ENCODE data around the gene CNR1. TPM values are rescaled to one million over a fixed set of nuclear protein-coding genes. Genes with fewer than 3 reads are reported as not detected.

The CNR1 gene
- total RNA-seq, 1 experiment from 2014 or later: not detected

GRCh38 chr6:88115307-88115706 is 50.8 kb downstream of the CNR1 start (continued):
- no peak for TF ChIP-seq REST (IDR thresholded peaks at IDR 0.05; ENCODE audit: low read depth)
- TF ChIP-seq EZH2 (IDR thresholded peaks at IDR 0.05): no peak

- no peak overlapping the region for H3K4me3 ChIP-seq (replicated peaks in 1 of 2; ENCODE audit: low read depth in 1 of 2, low read length in 2 of 2)
- DNase-seq (ENCODE audit: low read depth, low spot score) (no peak), ATAC-seq (no peak)
- ChIA-PET RAD21 (ENCODE audit: low non-redundant PET in 1 of 2, low total read pairs in 2 of 2, uncharacterized antibody in 2 of 2, unreplicated experiment in 2 of 2) (no interaction called here), POLR2A (no interaction called here), CTCF (no interaction called here)
- H3K9me2 ChIP-seq (ENCODE audit: insufficient read depth): no peaks in the 10 kb centered on the region
- H3K36me3 ChIP-seq (ENCODE audit: control insufficient read depth in 1 of 2, insufficient read depth in 2 of 2, low read length in 2 of 2): no peaks in the 10 kb centered on the region
- no peak overlapping the region for H3K27ac ChIP-seq (ENCODE audit: low read depth, low read length)
- H3K9me3 ChIP-seq (ENCODE audit: control insufficient read depth in 1 of 2, insufficient read depth in 1 of 2, low read depth in 1 of 2, low read length in 2 of 2): no peaks in the 10 kb centered on the region
- H3K4me1 ChIP-seq (ENCODE audit: control insufficient read depth in 1 of 2, insufficient read depth in 2 of 2, low read length in 2 of 2): no peaks in the 10 kb centered on the region
- H2AFZ ChIP-seq (ENCODE audit: low read depth, low read length, poor library complexity, severe bottlenecking): no peak overlapping the region
- H3K9ac ChIP-seq (ENCODE audit: low read length): no peak overlapping the region
- H3K4me2 ChIP-seq (ENCODE audit: low read length): no peak overlapping the region
- no peaks in the 10 kb centered on the region for H4K20me1 ChIP-seq (ENCODE audit: insufficient read depth)
- intact Hi-C loops (cut with micrococcal nuclease): no loop called here
- H3K27me3 ChIP-seq (ENCODE audit: insufficient read depth, low read length): peaks cover 52% of the 10 kb centered on the region
- no peaks in the 10 kb centered on the region for H3K79me2 ChIP-seq (ENCODE audit: insufficient read depth, low read length)
- no TSS peak for BruUV-seq (replicated peaks)
- no peak for TF ChIP-seq CTCF (IDR thresholded peaks at IDR 0.05 in 2 of 3, conservative IDR thresholded peaks at IDR 0.05 in 1 of 3; ENCODE audit: borderline replicate concordance in 1 of 3, insufficient read depth in 1 of 3, low read depth in 2 of 3, low read length in 2 of 3)
- no peak for TF ChIP-seq ZBTB33 (IDR thresholded peaks at IDR 0.05; ENCODE audit: extremely low read depth, insufficient replicate concordance, low read length)
- TF ChIP-seq JUND (IDR thresholded peaks at IDR 0.05): no peak
- TF ChIP-seq POLR2AphosphoS5 (IDR thresholded peaks at IDR 0.05; ENCODE audit: low read depth, low read length): no peak
- no peak for TF ChIP-seq ATF3 (IDR thresholded peaks at IDR 0.05)
- TF ChIP-seq ELF1 (IDR thresholded peaks at IDR 0.05; ENCODE audit: borderline replicate concordance, low read depth): no peak
- TF ChIP-seq ZFX (IDR thresholded peaks at IDR 0.05): no peak
- no peak for TF ChIP-seq MAX (IDR thresholded peaks at IDR 0.05)
- TF ChIP-seq CBX3 (IDR thresholded peaks at IDR 0.05; ENCODE audit: low read depth): no peak
- TF ChIP-seq POLR2A (IDR thresholded peaks at IDR 0.05; ENCODE audit: borderline replicate concordance, extremely low read depth, insufficient read depth, insufficient read length): no peak
- TF ChIP-seq REST (IDR thresholded peaks at IDR 0.05; ENCODE audit: low read depth): no peak
- no peak for TF ChIP-seq TCF7L2 (IDR thresholded peaks at IDR 0.05; ENCODE audit: borderline replicate concordance, extremely low read depth, insufficient read depth, insufficient read length)
Observed at GRCh38 chr6:88114838-88115237, 51.3 kb downstream of the CNR1 start.

Measured in HCT116 (cell line).